SK-N-SH (cell line): Measurements from ENCODE around the gene ZNF235.

Experiments
- NRF1 ChIP-seq: IDR thresholded peaks from 2 replicates; pipeline ENCODE4 v1.6.1; 2012; ENCODE audit warnings: low read depth, mild to moderate bottlenecking, low read length
- RFX5 ChIP-seq: IDR thresholded peaks from 2 replicates; pipeline ENCODE4 v1.6.1; 2012; ENCODE audit warnings: mild to moderate bottlenecking, improper control_type of control experiment, low read length
- SIN3A ChIP-seq: IDR thresholded peaks from 2 replicates; pipeline ENCODE4 v1.6.1; 2012; ENCODE audit warnings: low read depth, mild to moderate bottlenecking, low read length, moderate library complexity, borderline replicate concordance
- USF1 ChIP-seq: IDR thresholded peaks from 2 replicates; pipeline ENCODE4 v1.4.0; 2012; ENCODE audit warnings: low read depth, borderline replicate concordance
- TF ChIP-seq, protein P1 (sequence below): fragments of 200-600 bp; sonication (generic); IDR thresholded peaks from 2 replicates; pipeline ENCODE4 v1.6.1; 2017; ENCODE audit warnings: antibody characterized with exemption, mild to moderate bottlenecking, moderate library complexity

DNA sequence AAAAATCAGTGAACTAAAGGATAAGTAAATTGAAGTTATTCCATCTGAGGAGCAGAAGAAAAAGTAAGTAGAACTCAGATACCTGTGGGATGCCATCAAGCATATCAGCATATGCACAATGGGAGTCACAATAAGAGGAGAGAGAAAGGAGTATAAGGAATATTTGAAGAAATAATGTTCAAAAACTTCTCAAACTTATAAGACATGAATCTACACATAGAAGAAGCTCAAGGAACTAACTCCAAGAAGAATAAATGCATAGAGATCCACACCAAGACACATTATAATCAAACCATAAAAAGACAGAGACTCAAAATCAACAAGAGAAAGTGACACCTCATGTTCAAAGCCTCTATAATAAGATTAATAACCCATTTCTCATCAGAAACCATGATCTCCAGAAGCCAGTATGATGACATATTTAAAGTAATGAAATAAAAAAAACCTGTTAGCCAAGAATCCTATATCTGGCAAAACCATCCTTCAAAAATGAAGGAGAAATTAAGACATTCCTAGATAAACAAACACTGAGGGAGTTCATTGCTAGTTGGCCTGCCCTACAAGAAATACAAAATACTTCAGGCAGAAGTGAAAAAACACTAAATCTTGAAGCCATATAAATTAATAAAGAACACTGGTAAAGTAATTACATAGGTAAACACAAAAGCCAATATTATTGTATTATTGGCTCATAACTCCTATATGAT lies 49.0 kb downstream of the ZNF235 start:
- no peak for TF ChIP-seq RFX5
- TF ChIP-seq, protein P1, sequence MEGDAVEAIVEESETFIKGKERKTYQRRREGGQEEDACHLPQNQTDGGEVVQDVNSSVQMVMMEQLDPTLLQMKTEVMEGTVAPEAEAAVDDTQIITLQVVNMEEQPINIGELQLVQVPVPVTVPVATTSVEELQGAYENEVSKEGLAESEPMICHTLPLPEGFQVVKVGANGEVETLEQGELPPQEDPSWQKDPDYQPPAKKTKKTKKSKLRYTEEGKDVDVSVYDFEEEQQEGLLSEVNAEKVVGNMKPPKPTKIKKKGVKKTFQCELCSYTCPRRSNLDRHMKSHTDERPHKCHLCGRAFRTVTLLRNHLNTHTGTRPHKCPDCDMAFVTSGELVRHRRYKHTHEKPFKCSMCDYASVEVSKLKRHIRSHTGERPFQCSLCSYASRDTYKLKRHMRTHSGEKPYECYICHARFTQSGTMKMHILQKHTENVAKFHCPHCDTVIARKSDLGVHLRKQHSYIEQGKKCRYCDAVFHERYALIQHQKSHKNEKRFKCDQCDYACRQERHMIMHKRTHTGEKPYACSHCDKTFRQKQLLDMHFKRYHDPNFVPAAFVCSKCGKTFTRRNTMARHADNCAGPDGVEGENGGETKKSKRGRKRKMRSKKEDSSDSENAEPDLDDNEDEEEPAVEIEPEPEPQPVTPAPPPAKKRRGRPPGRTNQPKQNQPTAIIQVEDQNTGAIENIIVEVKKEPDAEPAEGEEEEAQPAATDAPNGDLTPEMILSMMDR, result no peak
- TF ChIP-seq USF1, result no peak
- no peak for TF ChIP-seq NRF1
- TF ChIP-seq SIN3A, result no peak
